ENCODE data around the gene HPN. TPM values are rescaled to one million over a fixed set of nuclear protein-coding genes. Genes with fewer than 3 reads are reported as not detected.

HPN gene
- total and polyA plus RNA-seq, 2 of the 13 experiments (the other 11 are each of a cell fraction or from before 2014, with no cell fraction given): 46.7 to 261 TPM

- TF ChIP-seq JUND (CRISPR knock-in tag; IDR thresholded peaks at IDR 0.05): peak; percentile 75; the same call in 1 of the 2 replicates
- TF ChIP-seq CBX5 (CRISPR knock-in tag; IDR thresholded peaks at IDR 0.05; ENCODE audit: borderline replicate concordance): no peak
- TF ChIP-seq ATF3 (CRISPR knock-in tag; IDR thresholded peaks at IDR 0.05): peak; percentile 61; the same call in 1 of the 2 replicates
- 0 out of 2 replicates have a peak, but pooled peaks have one; percentile 34 for TF ChIP-seq ZNF574 (CRISPR knock-in tag; IDR thresholded peaks at IDR 0.05)
- peak; percentile 84 for TF ChIP-seq SOX13 (IDR thresholded peaks at IDR 0.05)
- peak in 1 of 2 experiments; percentile 93; a peak in 2 of 4 replicates for TF ChIP-seq SOX13 (CRISPR knock-in tag; conservative IDR thresholded peaks at IDR 0.05 in 1 of 2, IDR thresholded peaks at IDR 0.05 in 1 of 2)
- TF ChIP-seq ZNF296 (CRISPR knock-in tag; conservative IDR thresholded peaks at IDR 0.05): no peak
- TF ChIP-seq REXO4 (CRISPR knock-in tag; IDR thresholded peaks at IDR 0.05; ENCODE audit: borderline replicate concordance): no peak
- TF ChIP-seq LBX2 (CRISPR knock-in tag; IDR thresholded peaks at IDR 0.05; ENCODE audit: borderline replicate concordance): no peak
- no peak for TF ChIP-seq TAF1 (CRISPR knock-in tag; IDR thresholded peaks at IDR 0.05)
- TF ChIP-seq FOXA3 (CRISPR knock-in tag; IDR thresholded peaks at IDR 0.05): peak; percentile 99
- 0 out of 2 replicates have a peak, but pooled peaks have one; percentile 72 for TF ChIP-seq JUN (CRISPR knock-in tag; IDR thresholded peaks at IDR 0.05)
- TF ChIP-seq NR2C2 (CRISPR knock-in tag; IDR thresholded peaks at IDR 0.05; ENCODE audit: borderline replicate concordance): peak; percentile 51; the same call in 1 of the 2 replicates
- TF ChIP-seq ZNF800 (CRISPR knock-in tag; IDR thresholded peaks at IDR 0.05): peak; percentile 34; the same call in 1 of the 2 replicates
- TF ChIP-seq IRF9 (CRISPR knock-in tag; IDR thresholded peaks at IDR 0.05; ENCODE audit: borderline replicate concordance): 0 out of 2 replicates have a peak, but pooled peaks have one; percentile 65
- TF ChIP-seq THRA (CRISPR knock-in tag; IDR thresholded peaks at IDR 0.05; ENCODE audit: borderline replicate concordance): peak; percentile 91; the same call in 1 of the 2 replicates
- TF ChIP-seq SRF (IDR thresholded peaks at IDR 0.05; ENCODE audit: low read depth, low read length): peak; percentile 58; the same call in 1 of the 2 replicates
- no peak for TF ChIP-seq NONO (IDR thresholded peaks at IDR 0.05)
- 0 out of 2 replicates have a peak, but pooled peaks have one; percentile 61 for TF ChIP-seq NONO (CRISPR knock-in tag; conservative IDR thresholded peaks at IDR 0.05)
- TF ChIP-seq MED13 (CRISPR knock-in tag; IDR thresholded peaks at IDR 0.05): peak; percentile 42; the same call in 1 of the 2 replicates
- TF ChIP-seq SNAPC5 (CRISPR knock-in tag; IDR thresholded peaks at IDR 0.05; ENCODE audit: borderline replicate concordance): no peak
These were observed 35.1 kb upstream of the HPN start (continued) for GRCh38 chr19:35006342-35006998.
